Hematopoietic multipotent progenitor cell (in vitro differentiated cells): ENCODE results near the gene GOLIM4. TPM values are rescaled to one million over a fixed set of nuclear protein-coding genes. Genes with fewer than 3 reads are reported as not detected.

ENCODE experiments used
- DNase-seq, 3 donors: peaks; one replicate each; pipeline ENCODE4 v3.0.0-alpha.2; 2011 to 2015; ENCODE audit warnings: low read depth in 2 of 3, low spot score in 2 of 3
- total RNA-seq: library from RNA; depleted of rRNA; stranded (reverse); fragments of >200 nt; gene quantifications from one replicate; pipeline ENCODE4 v1.2.3, GENCODE V29; 2012

The GOLIM4 gene
- total RNA-seq, 1 donor: 22.1 TPM

DNA sequence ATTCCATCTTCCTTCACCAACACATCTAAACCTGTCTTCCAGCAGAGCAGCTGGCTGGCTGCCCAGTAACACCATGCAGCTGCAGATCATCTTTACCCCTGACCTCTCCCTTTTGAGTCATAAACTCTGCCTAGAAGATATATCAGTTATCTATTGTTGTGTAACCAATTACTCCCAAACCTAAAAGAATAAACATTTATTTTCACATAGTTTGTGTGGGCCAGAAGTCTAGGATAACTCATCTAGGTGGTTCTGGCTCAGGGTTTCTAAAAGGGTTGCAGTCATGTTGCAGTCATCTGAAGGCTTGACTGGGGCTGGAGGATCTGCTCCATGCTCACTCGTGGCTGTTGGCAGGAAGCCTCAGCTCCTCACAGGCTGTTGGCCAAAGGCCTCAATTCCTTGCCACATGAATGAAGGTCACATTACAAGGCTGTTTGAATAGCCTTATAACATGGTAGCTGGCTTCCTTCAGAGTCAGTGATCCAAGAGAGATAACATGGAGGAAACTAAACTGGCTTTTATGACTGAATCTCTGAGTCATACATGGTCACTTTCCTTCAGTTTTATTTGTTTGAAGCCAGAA, 92.8 kb downstream of the GOLIM4 start:
- DNase-seq: no peak

DNA sequence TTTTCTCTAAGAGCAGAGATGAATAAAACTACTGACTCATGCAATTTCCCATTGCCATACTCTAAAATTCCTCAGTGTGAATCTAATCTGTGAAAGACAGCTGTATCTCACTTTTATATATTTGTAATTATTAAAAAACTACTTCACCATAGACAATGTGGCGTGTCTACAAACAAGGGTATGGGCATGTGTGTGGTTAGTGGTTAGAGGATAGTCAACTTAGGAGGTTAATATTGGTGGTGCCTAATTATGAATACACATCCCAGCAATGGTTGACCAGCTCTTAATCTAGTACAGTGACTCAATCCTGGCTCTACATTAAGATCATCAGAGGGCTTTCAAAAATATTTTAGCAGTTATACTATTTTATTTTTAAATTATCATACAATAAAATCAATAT, 94.5 kb downstream of the GOLIM4 start:
- no peak for DNase-seq

DNA sequence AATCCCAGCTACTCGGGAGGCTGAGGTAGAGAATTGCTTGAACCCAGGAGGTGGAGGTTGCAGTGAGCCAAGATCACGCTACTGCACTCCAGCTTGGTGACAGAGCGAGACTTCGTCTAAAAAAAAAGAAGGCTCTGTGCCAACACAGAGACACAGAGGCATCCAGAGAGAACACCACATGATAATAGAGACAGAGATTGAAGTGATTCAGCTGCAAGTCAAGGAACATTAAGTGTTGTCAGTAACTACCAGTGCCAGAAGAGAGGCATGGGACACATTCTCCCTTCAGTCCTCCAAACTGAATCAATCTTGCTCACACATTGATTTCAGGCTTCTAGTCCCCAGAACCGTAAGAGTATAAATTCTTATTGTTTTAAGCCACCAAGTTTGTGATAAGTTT, 97.5 kb downstream of the GOLIM4 start:
- no peak for DNase-seq

DNA sequence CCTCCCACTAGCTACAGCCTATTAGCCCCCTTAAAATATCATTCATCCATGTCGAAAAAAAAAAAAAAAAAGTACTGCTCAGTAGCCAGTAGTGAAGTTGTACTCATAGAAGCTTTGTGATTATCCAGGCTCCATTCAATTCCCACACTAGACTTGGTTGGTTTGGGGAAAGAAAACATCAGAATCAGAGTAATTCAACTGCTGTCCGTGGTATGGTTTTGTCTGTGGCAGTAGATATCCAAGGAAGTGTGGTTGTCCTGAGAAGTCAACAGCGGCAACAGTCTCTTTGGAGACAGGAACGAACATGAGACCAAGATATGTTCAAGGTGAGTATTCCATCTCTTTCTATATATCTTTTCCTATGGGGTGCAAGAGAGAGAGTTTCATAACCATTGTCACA, 99.2 kb downstream of the GOLIM4 start:
- DNase-seq: no peak

DNA sequence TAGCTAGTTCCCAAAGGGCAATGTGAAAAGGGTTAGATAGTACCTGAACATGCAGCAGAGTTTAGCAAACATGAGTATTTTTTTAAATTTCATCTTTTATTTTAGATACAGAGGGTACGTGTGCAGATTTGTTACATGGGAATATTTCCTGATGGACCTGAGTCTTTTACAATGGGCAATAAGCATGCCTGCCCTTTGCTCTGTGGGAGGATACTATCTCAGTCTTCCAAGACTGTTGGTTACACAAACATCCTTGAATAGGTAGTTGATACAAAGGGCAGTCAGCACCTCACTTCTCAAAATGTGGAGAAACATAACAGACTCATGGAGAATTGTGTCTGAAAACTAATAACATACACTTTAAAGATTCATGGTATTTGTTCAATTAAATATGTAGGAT, 103.3 kb downstream of the GOLIM4 start:
- DNase-seq: no peak

DNA sequence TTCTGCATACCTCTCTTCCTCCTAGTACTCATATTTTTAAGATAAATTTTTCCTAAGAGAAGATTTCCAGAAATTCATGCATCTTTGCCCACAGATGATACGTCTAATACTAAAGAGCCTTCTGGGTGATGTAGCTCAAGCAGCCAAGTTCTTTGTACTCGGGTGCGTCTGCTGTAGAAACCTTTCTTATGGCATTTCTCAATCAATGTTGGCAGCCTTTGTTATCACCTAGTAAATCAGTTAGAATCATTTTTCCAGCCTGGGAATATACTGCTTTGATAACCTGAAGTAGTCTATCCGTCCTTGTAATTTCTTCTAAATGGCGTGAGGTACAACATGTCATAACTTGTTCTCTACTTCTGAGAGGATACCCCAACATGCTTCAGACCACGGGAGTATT, 104.5 kb downstream of the GOLIM4 start:
- no peak for DNase-seq

DNA sequence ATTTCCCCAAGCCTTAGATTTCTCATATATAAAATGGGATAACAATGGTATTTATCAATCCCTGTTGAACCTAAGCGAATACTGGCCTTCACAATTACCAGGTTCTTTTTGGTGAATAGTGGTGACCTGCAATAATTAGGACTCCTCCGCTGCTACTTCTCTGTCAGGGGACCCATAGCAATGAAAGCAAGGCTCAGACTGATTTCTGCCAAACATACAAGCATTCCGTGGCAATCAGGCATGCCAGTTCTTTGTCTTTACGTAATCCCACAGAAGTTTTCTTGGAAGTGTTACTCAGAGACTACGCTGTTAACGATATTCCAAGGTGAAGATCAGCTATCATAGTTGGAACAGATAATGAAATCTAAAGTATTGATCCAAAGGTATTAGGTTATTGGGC, 105.7 kb downstream of the GOLIM4 start:
- no peak for DNase-seq

DNA sequence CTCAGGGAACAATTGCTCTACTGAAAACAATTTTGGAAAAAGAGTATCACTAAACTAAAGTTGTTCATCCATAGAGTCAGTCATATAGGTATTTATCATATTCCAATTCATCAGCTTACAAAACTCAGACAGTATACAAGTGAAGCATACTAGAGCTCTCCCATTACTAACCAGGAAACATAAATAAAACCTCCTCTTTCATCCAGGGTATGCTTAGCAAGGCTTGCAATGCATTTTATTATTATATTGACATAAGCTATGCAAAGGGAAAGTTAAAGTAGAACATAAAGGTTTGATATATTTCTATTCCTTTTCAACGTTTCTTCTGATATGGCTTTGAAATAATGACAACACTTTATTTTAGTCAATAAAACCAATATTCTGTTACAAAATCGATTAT, 106.7 kb downstream of the GOLIM4 start:
- no peak for DNase-seq

DNA sequence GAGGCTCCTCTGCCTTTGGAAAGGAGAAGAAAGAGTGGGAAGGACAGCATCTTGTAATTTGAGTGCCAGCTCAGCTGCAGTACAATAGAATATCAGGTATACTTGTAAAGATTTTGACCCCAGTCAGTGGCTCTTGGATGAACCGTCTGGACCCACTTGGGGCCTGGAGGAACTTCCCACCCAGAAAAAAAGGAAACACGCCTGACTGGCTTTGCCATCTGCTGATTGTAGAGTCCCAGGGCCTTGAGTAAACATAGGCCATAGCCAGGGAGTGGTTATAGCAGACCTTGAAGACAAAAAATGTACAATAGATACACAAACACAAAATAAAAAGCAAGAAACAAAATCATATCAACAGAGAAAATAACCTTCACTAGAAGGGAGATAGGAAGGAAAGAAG, 112.1 kb downstream of the GOLIM4 start:
- no peak for DNase-seq

DNA sequence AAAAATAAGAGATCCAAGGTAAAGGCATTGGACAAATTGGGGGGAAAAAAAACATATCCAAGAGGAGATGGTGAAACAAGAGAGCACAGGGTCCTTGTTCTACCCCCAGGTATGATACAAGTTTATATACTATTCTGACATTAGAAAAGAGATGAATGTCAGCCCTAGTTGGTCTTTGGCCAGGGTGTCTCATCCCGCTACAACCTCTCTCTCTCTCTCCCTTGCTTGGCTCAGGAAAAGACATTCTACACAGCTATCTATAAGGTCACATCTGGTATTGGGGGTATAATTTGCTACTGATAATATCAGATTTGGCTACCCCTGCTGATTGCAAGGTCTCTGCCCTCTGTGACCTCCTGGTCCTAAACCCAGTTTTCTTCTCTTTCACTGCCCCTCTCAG, 117.2 kb downstream of the GOLIM4 start:
- no peak for DNase-seq

DNA sequence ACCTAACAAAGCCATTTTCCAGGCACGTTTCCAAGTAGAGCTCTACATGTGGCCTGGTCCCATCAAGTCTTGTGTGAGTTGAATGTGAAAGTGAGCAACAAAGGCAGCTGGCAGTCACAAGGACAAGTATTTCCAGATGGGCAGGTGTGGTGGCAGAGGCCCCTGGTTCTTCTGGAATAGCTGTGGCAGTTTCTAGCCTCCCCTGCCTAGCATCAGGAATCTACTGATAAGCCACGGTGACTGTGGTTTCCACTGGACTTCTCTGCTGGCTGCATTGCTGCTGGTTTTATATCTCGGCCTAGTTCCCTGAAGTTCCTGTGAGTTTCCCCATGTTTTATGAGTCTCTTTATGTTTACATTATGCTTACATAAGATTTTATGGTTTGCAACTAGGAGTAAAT, 117.7 kb downstream of the GOLIM4 start:
- peak in 1 of 3 donors; percentile 1 for DNase-seq

DNA sequence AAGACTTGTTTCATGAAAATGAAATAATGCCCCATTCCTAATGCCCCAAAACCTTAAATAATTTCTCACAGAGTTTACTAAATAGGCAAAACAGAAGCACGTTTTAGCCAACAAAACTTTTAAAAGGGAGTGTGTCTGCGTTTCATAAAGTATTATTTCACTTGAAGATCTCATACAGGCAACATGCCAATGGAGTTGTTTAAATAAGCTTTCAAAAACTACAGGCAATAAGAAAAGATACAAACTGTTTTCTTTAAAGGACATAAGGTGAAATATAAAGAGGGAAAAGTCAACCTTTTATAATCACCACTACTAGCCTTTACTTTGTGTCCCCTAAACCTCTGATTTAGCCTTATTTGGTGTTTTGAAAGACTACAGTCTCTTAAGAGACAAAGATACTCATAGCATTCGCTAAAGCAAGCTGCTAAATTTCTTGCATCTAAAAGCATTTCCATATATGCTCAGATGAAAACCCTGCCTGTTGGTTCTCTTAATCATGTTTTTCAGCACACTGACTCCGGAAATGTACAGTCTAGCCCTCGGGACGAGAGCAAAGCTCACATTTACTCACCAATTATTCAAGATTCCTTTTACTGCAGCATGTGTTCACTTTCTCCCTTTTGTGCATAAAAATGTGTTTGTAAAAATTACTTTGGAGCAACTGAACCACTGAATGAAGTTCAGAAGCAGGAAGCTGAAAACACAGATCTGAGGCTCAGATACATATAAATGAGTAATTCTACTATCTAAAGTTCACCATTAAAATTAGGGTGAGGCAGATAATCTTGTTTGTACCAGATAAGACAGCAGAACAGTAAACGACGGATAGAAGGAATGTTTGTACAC, 119.0 kb downstream of the GOLIM4 start:
- no peak for DNase-seq

DNA sequence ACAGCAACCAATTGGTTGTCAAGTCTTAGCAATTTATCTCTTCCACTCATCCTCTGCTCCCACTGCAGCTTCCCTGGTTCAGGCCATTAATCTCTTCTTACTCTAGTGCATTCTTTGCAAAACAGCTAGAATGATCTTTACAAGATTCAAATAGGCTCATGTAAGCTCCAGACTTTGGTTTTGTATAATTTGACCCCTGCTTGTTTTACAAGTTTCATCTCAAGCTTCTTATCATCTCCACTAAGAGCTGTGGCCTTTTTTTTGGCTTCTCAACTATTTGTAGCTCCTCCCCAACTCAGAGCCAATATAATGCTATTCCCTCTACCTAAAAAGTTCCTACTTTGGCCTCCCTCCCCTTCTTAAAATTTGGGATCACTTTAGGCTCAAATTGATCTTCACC, 121.8 kb downstream of the GOLIM4 start:
- DNase-seq: no peak

DNA sequence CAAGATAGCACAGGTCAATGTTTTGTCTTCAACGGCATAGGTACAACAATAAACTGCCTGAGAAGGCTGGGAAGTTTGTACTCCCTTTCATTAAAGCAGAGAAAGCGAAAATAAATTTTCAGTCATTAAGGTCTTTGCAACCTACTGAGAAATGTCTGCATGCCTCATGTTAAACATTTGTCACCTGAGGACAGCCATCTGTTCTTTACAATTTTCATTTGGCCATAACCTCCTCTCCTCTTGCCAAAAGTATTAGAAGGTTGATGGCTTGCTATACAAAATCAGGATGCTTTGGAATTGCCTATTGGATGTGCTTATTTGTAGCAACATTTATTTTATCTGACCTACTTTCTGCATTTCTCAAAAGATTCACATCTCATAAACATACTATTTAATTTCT, 122.7 kb downstream of the GOLIM4 start:
- DNase-seq: no peak

DNA sequence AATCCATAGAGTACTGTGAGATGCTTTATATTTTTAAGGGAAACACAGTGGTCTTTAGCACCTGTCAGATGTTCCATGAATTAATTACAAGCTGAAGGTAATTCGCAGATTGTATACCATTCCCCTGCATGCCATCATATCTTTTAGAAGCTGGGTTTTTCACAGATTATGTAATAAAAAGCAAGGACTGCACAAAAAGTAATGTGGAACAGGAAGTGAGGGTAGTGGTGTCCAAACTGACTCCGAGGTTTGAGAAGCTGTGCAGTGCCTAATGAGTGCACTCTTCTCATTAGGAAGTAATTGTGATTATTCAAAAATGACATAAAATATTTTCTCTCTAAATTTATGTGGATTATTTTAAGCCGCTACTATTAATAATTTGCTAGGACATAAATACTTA, 123.2 kb downstream of the GOLIM4 start:
- DNase-seq: no peak

DNA sequence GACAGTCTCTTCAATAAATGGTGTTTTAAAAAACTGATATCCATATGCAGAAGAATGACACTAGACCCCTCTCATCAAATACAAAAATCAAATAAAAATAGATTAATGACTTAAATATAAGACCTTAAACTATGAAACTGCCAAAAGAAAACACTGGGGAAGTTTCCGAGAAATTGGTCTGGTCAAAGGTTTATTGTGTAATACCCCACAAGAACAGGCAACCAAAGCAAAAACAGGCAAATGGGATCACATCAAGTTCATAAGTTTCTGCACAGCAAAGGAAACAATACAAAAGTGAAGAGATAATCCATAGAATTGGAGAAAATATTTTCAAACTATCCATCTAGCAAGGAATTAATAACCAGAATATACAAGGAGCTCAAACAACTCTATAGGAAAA, 126.2 kb downstream of the GOLIM4 start:
- DNase-seq: no peak

DNA sequence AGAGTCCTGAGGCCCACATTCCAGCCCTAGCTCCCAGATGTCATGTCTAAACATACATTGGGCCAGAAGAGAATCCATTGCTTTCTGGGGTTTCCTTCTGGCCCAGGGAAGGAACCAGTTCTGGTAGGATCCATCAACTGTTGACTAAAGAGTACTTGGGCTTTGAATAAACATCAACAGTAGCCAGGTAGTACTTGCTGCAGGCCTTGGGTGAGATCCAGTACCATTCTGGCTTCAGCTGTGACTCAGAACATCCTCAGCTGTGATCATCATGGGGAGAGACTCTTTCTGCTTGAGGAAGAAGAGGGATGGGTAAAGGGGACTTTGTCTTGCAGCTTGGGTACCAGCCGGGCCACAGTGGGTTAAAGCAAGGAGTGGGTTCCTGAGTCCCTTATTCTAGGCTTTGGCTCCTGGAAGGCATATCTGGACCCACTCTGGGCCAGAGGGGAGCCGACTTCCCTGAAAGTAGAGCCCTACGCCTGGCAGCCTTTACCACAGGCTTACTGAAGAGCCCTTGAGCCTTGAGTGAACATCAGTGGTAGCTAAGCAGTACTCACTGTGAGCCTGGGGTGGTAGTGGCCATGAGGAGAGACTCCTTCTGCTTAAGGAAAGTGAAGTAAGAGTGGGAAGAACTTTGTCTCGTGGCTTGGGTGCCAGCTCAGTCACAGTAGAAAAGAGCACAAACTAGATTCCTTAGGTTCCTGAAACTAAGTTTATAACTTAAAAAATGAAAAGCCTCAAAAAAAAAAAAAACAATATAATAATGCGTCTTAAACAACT, 128.3 kb downstream of the GOLIM4 start:
- DNase-seq: no peak
